ENCODE results near the gene SMURF2. TPM values are rescaled to one million over a fixed set of nuclear protein-coding genes. Genes with fewer than 3 reads are reported as not detected.

Gene SMURF2
- total RNA-seq, 1 donor from 2014 or later: 26.6 TPM

DNA sequence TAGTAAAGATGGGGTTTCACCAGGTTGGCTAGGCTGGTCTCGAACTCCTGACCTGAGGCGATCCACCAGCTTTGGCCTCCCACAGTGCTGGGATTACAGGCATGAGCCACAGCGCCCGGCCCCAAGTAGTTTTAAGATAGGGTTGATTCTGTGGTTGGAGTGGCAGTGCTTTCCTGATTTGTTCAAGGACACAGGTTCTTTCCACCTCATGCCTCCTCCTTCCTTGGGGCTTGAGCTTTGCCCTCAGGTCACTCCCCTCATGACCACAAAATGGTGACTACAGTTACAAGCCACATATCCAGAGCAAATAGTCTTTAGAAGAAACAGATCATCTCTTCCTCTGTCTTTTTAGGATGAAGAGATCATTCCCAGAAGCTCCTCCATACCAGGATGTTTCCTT, 25.3 kb upstream of the SMURF2 start:
- no peaks in the 10 kb centered on the region for H3K9me3 Mint-ChIP-seq
- no peaks in the 10 kb centered on the region for H3K36me3 Mint-ChIP-seq
- H3K27me3 Mint-ChIP-seq: no peaks in the 10 kb centered on the region
- no peak overlapping the region for H3K4me3 Mint-ChIP-seq
- no peak overlapping the region for H3K27ac Mint-ChIP-seq
- TF ChIP-seq, protein P1, sequence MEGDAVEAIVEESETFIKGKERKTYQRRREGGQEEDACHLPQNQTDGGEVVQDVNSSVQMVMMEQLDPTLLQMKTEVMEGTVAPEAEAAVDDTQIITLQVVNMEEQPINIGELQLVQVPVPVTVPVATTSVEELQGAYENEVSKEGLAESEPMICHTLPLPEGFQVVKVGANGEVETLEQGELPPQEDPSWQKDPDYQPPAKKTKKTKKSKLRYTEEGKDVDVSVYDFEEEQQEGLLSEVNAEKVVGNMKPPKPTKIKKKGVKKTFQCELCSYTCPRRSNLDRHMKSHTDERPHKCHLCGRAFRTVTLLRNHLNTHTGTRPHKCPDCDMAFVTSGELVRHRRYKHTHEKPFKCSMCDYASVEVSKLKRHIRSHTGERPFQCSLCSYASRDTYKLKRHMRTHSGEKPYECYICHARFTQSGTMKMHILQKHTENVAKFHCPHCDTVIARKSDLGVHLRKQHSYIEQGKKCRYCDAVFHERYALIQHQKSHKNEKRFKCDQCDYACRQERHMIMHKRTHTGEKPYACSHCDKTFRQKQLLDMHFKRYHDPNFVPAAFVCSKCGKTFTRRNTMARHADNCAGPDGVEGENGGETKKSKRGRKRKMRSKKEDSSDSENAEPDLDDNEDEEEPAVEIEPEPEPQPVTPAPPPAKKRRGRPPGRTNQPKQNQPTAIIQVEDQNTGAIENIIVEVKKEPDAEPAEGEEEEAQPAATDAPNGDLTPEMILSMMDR (conservative IDR thresholded peaks at IDR 0.05): no peak
- no peak for DNase-seq (ENCODE audit: extremely low spot score, unreplicated experiment)
- H3K4me1 Mint-ChIP-seq (ENCODE audit: unreplicated experiment): no peaks in the 10 kb centered on the region

DNA sequence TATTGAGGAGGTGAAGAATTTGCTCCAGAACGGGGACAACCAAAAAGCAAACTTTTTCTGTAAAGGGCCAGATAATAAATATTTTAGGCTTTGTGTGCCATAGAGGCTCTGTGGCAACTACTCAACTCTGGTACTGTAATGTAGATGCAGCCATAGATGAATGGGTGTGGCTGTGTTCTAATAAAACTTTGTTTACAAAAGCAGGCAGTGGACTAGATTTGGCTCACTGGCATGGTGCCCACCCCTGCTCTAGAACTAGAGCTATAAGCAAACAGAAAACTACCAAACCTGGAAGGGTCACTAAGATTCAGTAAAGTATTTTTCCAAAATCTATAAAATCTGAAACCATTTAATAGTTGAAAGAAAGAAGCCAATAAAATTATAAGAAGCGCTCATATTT, 24.6 kb upstream of the SMURF2 start:
- Mint-ChIP-seq H3K9me3 (no peaks in the 10 kb centered on the region), H3K4me1 (ENCODE audit: unreplicated experiment) (no peaks in the 10 kb centered on the region), H3K27me3 (no peaks in the 10 kb centered on the region), H3K27ac (no peak overlapping the region), H3K4me3 (no peak overlapping the region), H3K36me3 (no peaks in the 10 kb centered on the region)
- DNase-seq (ENCODE audit: extremely low spot score, unreplicated experiment): no peak
- TF ChIP-seq, protein P1 (conservative IDR thresholded peaks at IDR 0.05): no peak

DNA sequence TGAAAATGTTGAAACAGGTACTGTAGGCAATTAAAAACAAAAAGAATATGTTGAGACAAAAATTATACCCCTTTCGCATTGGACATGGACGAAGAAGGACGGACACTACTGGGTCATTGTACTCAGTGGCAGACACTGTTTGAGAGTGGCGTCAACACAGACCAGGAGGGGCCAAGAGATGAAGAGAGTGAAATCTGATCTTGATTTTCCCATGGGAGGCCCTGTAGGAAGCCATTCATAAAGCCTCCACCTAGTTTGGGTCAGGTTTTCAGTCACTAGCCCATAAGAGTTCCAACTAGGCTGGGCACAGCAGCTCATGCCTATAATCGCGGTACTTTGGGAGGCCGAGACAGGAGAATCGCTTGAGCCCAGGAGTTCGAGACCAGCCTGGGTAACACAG, 23.6 kb upstream of the SMURF2 start:
- Mint-ChIP-seq H3K36me3 (no peaks in the 10 kb centered on the region), H3K27me3 (no peaks in the 10 kb centered on the region), H3K27ac (no peak overlapping the region), H3K4me3 (no peak overlapping the region), H3K9me3 (no peaks in the 10 kb centered on the region), H3K4me1 (ENCODE audit: unreplicated experiment) (no peaks in the 10 kb centered on the region)
- no peak for DNase-seq (ENCODE audit: extremely low spot score, unreplicated experiment)
- TF ChIP-seq, protein P1 (conservative IDR thresholded peaks at IDR 0.05): no peak

DNA sequence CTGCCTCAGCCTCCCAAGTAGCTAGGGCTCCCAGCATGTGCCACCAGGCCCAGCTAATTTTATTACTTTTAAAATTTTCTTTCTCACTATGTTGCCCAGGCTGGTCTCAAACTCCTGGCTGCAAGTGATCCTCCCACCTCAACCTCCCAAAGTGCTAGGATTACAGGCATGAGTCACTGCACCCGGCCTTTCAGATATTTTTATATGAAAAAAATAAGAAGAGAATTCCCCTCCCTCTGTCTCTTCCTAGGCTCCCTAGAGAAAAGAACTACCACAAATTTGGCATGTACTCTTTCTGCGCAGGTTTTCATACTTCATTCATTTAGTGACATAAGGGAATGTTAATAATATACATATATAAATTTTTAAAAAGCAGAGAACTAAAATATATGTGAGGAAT, 21.7 kb upstream of the SMURF2 start:
- no peak overlapping the region for H3K27ac Mint-ChIP-seq
- H3K4me3 Mint-ChIP-seq: no peak overlapping the region
- TF ChIP-seq, protein P1 (conservative IDR thresholded peaks at IDR 0.05): no peak

DNA sequence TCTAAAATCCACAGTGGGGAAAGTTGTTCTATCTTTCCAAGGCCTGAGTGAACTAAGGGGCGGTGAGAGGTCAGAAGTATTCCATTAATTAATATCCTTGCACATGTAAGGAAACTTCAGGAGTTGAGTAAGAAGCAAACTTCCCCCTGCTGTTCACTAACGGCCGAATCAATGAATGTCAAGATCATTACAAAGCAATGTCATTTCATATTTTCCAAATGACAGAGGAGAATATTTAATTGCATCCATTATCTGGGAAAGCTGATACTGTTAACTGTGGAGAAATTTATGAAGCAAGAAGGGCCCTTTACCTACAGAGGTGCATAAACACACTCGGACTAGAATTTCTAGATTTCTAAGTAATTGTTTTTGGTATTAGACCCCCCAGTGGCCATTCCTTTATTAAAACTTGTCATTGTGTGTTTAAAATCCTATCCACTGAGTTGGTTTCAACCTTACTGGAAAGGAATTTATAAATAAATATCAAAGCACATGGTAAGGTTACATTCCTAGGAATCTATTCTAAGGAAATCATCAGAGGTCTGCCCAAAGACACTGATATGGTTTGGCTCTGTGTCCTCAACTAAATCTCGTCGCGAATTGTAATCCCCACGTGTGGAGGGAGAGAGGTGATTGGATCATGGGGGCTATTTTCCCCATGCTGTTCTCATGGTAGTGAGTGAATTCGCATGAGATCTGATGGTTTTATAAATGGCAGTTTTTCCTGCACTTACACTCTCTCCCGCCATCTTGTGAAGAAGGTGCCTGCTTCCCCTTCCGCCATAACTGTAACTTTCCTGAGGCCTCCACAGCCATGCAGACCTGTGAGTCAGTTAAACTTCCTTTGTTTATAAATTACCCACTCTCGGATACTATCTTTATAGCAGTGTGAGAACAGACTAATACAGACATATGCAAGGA, 20.4 kb upstream of the SMURF2 start:
- no peak for DNase-seq (ENCODE audit: extremely low spot score, unreplicated experiment)
- no peak overlapping the region for H3K27ac Mint-ChIP-seq
- no peaks in the 10 kb centered on the region for H3K4me1 Mint-ChIP-seq (ENCODE audit: unreplicated experiment)

More for the DNA sequence above, 21.7 kb upstream of the SMURF2 start:
- Mint-ChIP-seq H3K36me3 (no peaks in the 10 kb centered on the region), H3K27me3 (no peaks in the 10 kb centered on the region), H3K9me3 (no peaks in the 10 kb centered on the region), H3K4me1 (ENCODE audit: unreplicated experiment) (no peaks in the 10 kb centered on the region)
- DNase-seq (ENCODE audit: extremely low spot score, unreplicated experiment): no peak

More for the DNA sequence above, 20.4 kb upstream of the SMURF2 start:
- TF ChIP-seq, protein P1 (conservative IDR thresholded peaks at IDR 0.05): no peak
- Mint-ChIP-seq H3K27me3 (no peaks in the 10 kb centered on the region), H3K9me3 (no peaks in the 10 kb centered on the region), H3K36me3 (no peaks in the 10 kb centered on the region), H3K4me3 (no peak overlapping the region)
